Skin epidermis (tissue), 12 donors: Measurements from ENCODE around the gene THUMPD3.

Source experiments
- H3K27ac ChIP-seq, 21 experiments: fragments of 200-600 bp; sonication (generic) in 11 of 21; one replicate each; pipeline ENCODE4 v1.5.0; 2020; ENCODE audit warnings: mild to moderate bottlenecking in 3 of 21, inconsistent platforms in 2 of 21, moderate library complexity in 2 of 21
- H3K4me3 ChIP-seq, 7 experiments: fragments of 200-600 bp; sonication (generic) in 2 of 7; one replicate each; pipeline ENCODE4 v1.5.0; 2020; ENCODE audit warnings: inconsistent platforms in 2 of 7, mild to moderate bottlenecking in 2 of 7, moderate library complexity in 1 of 7

The THUMPD3 gene

GRCh38 chr3:9411302-9411701, 48.4 kb downstream of the THUMPD3 start:
- H3K4me3 ChIP-seq = no peak overlapping the region
- H3K27ac ChIP-seq = peak overlapping the region in 1 of 21 experiments; percentile 10

- no peak overlapping the region for H3K4me3 ChIP-seq
- peak overlapping the region in 3 of 21 experiments; percentile 10 to 37 (median 24) for H3K27ac ChIP-seq
Measured at GRCh38 chr3:9412293-9412692, 49.4 kb downstream of the THUMPD3 start.

GRCh38 chr3:9414826-9415225, 52.0 kb downstream of the THUMPD3 start:
- Histone ChIP-seq H3K4me3 (no peak overlapping the region), H3K27ac (no peak overlapping the region)

- H3K4me3 ChIP-seq = no peak overlapping the region
- H3K27ac ChIP-seq = peak overlapping the region in 4 of 21 experiments; percentile 12 to 42 (median 14)
Measured at GRCh38 chr3:9415485-9416138, 52.8 kb downstream of the THUMPD3 start.

GRCh38 chr3:9416139-9416780, 53.4 kb downstream of the THUMPD3 start:
- Histone ChIP-seq H3K27ac (peak overlapping the region in 4 of 21 experiments; percentile 6 to 42 (median 12)), H3K4me3 (no peak overlapping the region)

- peak overlapping the region in 4 of 21 experiments; percentile 0 to 42 (median 18) for H3K27ac ChIP-seq
- H3K4me3 ChIP-seq = no peak overlapping the region
Measured at GRCh38 chr3:9420850-9421549, 58.1 kb downstream of the THUMPD3 start.

- Histone ChIP-seq H3K4me3 (no peak overlapping the region), H3K27ac (peak overlapping the region in 19 of 21 experiments; percentile 2 to 76 (median 55))
Measured at GRCh38 chr3:9422712-9423424, 60.0 kb downstream of the THUMPD3 start.

GRCh38 chr3:9428411-9428810, 65.6 kb downstream of the THUMPD3 start:
- Histone ChIP-seq H3K27ac (peak overlapping the region in 1 of 21 experiments; percentile 12), H3K4me3 (no peak overlapping the region)

GRCh38 chr3:9430733-9431132, 67.9 kb downstream of the THUMPD3 start:
- no peak overlapping the region for H3K27ac ChIP-seq
- no peak overlapping the region for H3K4me3 ChIP-seq

- Histone ChIP-seq H3K4me3 (no peak overlapping the region), H3K27ac (no peak overlapping the region)
Measured at GRCh38 chr3:9433627-9434521, 71.0 kb downstream of the THUMPD3 start.

GRCh38 chr3:9435316-9435715, 72.5 kb downstream of the THUMPD3 start:
- Histone ChIP-seq H3K4me3 (no peak overlapping the region), H3K27ac (no peak overlapping the region)
